ENCODE measurements around the gene BTBD7. TPM values are rescaled to one million over a fixed set of nuclear protein-coding genes. Genes with fewer than 3 reads are reported as not detected.

Gene BTBD7
- total and polyA plus RNA-seq, 2 experiments from 2014 or later, result 24.4 to 32.8 TPM

DNA sequence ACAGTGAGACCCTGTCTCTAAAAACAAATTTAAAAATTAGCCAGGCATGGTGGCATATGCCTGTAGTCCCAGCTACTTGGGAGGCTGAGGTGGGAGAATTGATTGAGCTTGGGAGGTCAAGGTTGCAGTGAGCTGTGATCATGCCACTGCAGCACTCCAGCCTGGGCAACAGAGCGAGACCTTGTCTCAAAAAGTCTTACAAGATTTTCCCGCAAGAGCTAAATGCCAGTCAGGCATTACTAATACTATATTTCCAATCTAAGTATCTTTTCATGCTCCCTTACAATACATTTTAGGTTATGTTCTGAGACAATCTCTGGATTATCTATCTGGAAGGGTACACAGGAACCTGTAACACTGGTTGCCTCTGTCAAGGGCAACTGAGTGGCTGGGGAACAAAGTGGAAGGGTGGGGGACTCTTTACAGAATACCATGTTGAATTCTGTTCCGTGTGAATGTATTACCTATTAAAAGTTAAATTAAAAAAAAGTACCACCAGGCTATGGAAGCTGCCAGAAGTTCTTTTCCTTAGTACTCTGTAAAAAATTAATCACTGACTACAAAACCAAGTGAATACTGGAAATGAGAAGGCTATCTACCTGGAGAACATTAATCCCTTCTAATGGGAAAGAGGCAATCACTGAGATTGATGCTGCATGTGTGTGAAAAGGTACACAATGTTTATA is 56.7 kb downstream of the BTBD7 start:
- H3K4me3 Mint-ChIP-seq, result no peak overlapping the region
- H3K4me1 ChIP-seq (ENCODE audit: insufficient read depth), result peaks cover 11% of the 10 kb centered on the region
- H3K27ac Mint-ChIP-seq, result no peak overlapping the region
- no peak for TF ChIP-seq EZH2 (IDR thresholded peaks at IDR 0.05; ENCODE audit: low read depth, unreplicated experiment)
- peaks cover 2% of the 10 kb centered on the region for H3K27me3 Mint-ChIP-seq (ENCODE audit: insufficient read depth, low read depth, poor library complexity)
- H3K9me3 Mint-ChIP-seq, result no peaks in the 10 kb centered on the region
- H2AFZ ChIP-seq, result no peak overlapping the region
- no peaks in the 10 kb centered on the region for H3K9me2 ChIP-seq (ENCODE audit: insufficient read depth)
- no peaks in the 10 kb centered on the region for H3K36me3 ChIP-seq (ENCODE audit: insufficient read depth)
- H3K27ac ChIP-seq (ENCODE audit: low read depth), result no peak overlapping the region
- peaks cover 10% of the 10 kb centered on the region for H3K79me2 ChIP-seq (replicated peaks; ENCODE audit: insufficient read depth)
- H4K20me1 ChIP-seq (replicated peaks; ENCODE audit: insufficient read depth), result peaks cover 16% of the 10 kb centered on the region
- H3K27me3 ChIP-seq (ENCODE audit: insufficient read depth), result no peaks in the 10 kb centered on the region
- ATAC-seq, result no peak
- no peaks in the 10 kb centered on the region for H3K36me3 Mint-ChIP-seq (ENCODE audit: low read depth)
- no peak overlapping the region for H3K4me2 ChIP-seq
- no peaks in the 10 kb centered on the region for H3F3A ChIP-seq (replicated peaks; ENCODE audit: low read depth)
- DNase-seq (ENCODE audit: low spot score), result no peak
- H3K4me3 ChIP-seq, result no peak overlapping the region
- H3K4me1 Mint-ChIP-seq, result peaks cover 10% of the 10 kb centered on the region

DNA sequence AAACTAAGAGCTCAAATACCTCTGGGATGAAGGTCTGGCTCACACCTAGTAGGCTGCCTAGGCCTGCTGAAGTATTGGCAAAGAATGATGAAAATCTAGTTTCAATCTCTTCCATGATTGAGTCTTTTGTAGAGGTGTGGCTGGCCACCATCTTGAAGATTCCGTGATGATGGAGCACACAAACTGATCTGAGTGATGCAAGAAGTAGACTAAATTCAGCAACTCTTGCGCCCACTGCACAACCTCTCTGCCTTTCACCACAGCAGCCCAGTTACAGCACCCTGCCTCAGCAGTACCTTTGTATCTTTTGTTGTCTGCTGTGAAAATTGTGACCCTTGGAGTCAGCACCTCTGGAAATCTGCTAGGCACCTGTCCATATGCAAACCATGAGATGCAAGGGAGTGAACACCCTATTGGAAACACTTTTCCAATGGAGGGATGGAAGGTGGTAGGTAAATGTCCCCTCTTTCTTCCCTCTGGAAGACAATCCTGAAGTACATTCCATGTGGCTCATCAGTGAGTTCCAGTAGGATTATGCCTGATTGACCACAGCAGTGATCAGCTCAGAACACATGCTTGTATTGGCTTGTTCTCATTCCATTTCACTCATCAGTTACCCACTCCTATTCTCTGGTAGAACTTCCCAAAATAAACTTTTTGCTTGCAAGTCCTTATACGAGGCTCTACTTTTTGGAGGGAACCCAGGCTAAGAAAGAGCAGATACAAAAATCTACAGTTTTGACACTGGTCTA is 58.6 kb downstream of the BTBD7 start:
- H3K79me2 ChIP-seq (replicated peaks; ENCODE audit: insufficient read depth), result peaks cover 10% of the 10 kb centered on the region
- Mint-ChIP-seq H3K36me3 (ENCODE audit: low read depth) (no peaks in the 10 kb centered on the region), H3K27me3 (ENCODE audit: insufficient read depth, low read depth, poor library complexity) (peaks cover 2% of the 10 kb centered on the region)

More for the DNA sequence above, 58.6 kb downstream of the BTBD7 start:
- TF ChIP-seq ETS1 (IDR thresholded peaks at IDR 0.05) (no peak), ZNF462 (CRISPR knock-in tag; IDR thresholded peaks at IDR 0.05) (no peak), POLR2AphosphoS5 (IDR thresholded peaks at IDR 0.05; ENCODE audit: low read depth) (no peak), CREB1 (CRISPR knock-in tag; IDR thresholded peaks at IDR 0.05; ENCODE audit: low read depth) (no peak), EZH2phosphoT487 (IDR thresholded peaks at IDR 0.05; ENCODE audit: unreplicated experiment) (no peak), JUNB (IDR thresholded peaks at IDR 0.05; ENCODE audit: unreplicated experiment) (no peak), ZNF114 (CRISPR knock-in tag; IDR thresholded peaks at IDR 0.05) (no peak), EZH2 (IDR thresholded peaks at IDR 0.05; ENCODE audit: low read depth, unreplicated experiment) (no peak), ZNF331 (CRISPR knock-in tag; IDR thresholded peaks at IDR 0.05; ENCODE audit: low read depth) (no peak)
- H3K27me3 ChIP-seq (ENCODE audit: insufficient read depth), result no peaks in the 10 kb centered on the region
- H3K4me1 Mint-ChIP-seq, result peaks cover 13% of the 10 kb centered on the region
- no peak overlapping the region for H3K4me2 ChIP-seq
- H3K9me2 ChIP-seq (ENCODE audit: insufficient read depth), result no peaks in the 10 kb centered on the region
- H3K36me3 ChIP-seq (ENCODE audit: insufficient read depth), result no peaks in the 10 kb centered on the region
- no peak overlapping the region for H3K27ac Mint-ChIP-seq
- no peak overlapping the region for H3K27ac ChIP-seq (ENCODE audit: low read depth)
- DNase-seq (ENCODE audit: low spot score), result no peak
- no peak overlapping the region for H2AFZ ChIP-seq
- H4K20me1 ChIP-seq (replicated peaks; ENCODE audit: insufficient read depth), result peaks cover 12% of the 10 kb centered on the region
- H3K4me3 Mint-ChIP-seq, result no peak overlapping the region
- no peaks in the 10 kb centered on the region for H3K9me3 Mint-ChIP-seq
- H3K4me1 ChIP-seq (ENCODE audit: insufficient read depth), result peaks cover 11% of the 10 kb centered on the region
- no peaks in the 10 kb centered on the region for H3F3A ChIP-seq (replicated peaks; ENCODE audit: low read depth)
- ATAC-seq, result no peak
- H3K4me3 ChIP-seq, result no peak overlapping the region

Data from GM23338 (cell line).